Fibroblast of gingiva (primary cell): Measurements from ENCODE around the gene PNPLA1.

Experiments used
- DNase-seq: peaks from one replicate; pipeline ENCODE4 v3.0.0-alpha.2; 2011; ENCODE audit warnings: low read depth

Gene PNPLA1

DNA sequence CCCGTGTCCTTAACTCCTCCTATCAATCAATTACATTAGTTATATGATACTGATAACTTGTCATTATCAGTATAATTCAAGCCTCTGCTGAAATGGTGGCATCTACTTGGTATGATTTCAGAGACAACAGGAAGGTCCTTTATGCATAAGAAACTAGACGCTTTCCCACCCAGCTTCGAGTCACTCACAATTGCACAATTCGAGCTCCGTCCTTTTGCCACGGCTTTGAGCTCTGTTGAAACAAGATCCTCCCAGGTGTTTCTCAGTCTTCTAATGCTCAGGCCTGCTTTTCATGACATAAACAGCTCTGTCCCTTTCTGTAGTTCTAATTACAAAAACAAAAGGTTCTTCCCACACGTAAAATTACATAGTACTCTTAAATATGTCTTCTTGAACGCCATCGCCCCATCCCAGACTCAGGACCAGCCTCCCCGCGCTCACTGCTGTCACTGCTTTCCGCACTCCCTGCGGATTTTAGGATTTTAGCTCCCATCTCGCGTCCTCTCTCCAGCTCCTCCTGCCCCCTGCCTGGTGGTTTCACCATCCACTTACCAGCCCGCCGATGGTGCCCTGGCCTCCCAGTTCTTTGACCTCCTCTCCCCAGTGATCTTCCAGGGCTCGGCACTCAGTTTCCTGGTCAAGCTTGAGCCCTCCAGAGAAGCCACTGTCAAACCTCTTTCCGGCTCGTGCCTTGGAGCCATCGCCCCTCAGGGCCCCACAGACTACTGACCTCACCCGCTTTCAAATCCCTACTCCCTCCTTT lies 23.2 kb upstream of the PNPLA1 start:
- no peak for DNase-seq

DNA sequence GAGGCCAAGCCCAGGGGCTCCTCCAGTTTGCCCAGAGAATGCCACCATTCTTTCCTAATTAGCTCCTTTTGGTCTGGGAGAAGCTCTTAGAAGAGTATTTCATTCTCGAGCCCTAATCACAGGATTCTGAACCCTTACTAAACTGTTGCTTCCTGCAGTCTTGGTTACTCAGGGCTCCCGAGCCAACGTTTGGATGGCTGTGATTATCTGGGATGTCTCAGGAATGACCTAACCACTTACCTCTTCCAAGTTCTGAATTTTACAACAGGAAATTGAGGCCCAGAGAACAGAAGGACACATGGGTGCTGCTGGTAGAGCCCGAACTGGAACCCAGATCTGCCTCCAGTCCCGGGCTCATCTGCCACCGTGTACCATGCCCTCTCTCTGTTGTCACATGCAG lies 22.2 kb upstream of the PNPLA1 start:
- DNase-seq = no peak

DNA sequence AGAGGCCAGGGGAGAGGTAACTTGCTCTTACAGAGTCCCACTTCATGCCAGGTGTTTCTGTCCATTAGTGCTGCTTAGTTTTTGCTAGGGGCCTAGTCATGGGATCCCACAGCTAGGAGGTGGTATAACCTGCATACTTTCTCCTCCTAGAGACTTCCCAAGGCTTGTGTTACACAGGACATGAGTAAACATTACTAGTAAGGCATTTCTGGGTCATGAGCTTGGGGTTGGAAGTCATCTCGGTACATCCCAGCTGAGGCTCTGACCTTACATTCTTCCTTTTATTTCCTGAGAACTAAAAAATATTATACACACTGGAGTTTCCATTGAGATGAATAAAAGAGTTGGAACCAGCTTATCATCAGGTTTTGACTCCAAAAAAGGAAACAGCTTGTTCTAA lies 20.9 kb upstream of the PNPLA1 start:
- peak; percentile 18 for DNase-seq

DNA sequence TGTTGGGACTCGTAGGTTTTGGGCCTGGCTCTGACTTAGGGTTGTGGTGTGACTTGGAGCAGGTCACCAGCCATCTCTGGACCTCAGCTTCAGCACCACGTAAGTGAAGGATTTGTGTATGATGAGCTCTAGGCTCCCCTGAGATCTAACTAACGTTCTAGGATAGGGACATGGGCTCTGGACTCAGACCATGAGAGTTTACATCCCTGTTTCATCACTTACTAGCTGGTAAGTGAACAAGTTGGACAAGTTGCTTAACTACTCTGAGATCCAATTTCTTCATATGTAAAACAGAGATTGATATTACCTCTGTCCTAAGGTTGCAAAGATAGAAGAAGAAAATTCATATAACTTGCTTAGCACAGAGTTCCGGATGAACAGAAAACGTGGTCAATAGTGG lies 20.3 kb upstream of the PNPLA1 start:
- DNase-seq = no peak

DNA sequence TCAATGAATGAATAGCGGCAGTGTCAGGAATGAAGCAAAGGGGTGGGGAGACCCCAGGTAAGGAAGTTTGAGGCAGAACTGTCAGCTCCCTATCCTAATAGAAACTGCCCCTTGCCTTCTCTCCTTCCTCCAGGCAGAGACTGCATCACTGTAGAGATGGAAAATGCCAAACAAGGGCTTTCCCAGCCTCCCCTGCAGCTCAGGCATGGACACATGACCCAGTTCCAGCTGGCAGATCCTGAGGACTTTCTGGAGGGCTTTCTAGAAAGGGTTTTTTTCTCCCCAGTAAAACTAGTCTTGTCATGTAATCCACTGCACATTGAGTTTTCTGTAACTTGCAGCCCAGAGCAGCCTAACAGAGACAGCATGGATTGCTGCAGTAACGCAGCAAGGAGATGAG lies 17.9 kb upstream of the PNPLA1 start:
- no peak for DNase-seq

DNA sequence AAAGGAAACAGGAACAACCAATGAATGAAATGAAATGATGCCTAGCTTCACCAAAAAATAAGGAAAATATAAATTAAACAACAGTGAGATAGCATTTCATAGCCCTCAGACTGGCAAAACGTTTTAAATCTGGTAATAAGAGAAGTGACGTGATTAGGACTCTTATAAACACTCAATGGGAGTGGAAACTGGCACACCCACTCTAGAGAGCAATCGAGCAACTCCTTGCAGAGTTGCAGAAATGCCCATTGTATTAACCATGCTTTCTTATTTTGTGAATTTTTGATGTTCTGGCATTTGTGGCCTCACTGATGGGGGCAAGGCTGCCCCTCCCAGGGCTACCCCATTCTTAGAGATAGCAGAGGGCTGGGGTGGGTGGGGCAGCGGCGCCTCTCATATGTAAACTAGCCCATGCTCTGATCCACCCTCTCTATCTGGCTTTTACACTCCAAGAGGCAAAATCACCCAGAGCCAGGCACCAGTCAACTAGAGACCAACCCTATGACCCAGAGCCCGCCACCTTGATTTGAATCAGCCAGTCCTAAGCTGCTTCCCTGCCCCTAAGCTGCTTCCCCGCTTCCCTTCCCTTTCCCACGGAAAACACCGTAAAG lies 6.4 kb upstream of the PNPLA1 start:
- no peak for DNase-seq

DNA sequence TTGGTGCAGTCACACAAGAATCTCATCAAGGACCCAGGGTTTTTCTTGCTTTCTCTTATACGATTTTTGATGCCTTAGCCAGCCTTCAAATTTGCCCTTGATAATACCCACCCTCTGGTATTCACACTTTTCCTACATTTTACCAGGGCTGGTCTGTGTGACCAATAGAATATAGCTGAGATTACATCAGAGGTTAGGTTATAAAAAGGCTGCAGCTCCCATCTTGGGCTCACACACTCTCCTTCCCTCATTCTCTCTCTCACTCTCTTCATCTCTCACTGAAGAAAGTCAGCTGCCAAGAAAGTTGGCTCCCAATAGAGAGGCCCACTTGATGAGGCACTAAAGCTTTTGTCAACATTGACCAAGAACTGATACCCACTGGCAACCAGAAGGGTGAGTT lies 4.1 kb upstream of the PNPLA1 start:
- DNase-seq = no peak

DNA sequence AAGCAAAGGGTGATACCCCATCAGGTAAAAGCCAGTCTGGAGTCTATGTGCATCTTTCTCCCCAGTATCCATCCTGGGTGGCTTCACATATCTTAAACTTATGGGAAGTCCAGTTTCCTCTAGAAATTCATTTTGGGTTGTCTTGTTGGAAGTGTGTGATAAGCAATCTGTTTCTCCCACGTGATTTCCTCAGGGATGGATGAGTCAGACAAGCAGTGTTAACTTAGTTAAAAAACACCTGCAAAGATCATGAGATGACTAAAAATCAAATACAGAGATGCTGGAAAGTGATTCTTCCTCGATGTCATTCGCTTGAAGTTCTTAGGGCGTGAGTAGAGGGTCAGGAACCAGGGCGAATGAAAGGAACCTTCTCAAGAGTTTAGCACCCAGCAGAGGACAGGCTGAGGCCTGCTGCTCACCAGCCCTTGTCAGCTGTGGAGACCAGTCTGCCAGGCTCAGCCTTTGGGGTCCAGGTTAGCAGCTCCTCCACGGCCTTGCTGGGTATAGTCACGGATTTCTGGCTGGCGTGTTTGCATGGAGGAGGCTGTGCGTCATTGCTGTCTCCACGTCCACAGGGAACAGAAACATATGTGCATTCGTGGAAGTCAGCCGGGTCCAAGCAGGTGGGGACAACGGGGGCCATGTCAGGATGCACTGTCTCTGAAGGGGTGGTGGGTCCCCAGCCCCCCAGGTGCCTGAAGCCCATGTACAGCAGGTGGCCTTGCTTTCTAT lies 2.8 kb upstream of the PNPLA1 start:
- no peak for DNase-seq

DNA sequence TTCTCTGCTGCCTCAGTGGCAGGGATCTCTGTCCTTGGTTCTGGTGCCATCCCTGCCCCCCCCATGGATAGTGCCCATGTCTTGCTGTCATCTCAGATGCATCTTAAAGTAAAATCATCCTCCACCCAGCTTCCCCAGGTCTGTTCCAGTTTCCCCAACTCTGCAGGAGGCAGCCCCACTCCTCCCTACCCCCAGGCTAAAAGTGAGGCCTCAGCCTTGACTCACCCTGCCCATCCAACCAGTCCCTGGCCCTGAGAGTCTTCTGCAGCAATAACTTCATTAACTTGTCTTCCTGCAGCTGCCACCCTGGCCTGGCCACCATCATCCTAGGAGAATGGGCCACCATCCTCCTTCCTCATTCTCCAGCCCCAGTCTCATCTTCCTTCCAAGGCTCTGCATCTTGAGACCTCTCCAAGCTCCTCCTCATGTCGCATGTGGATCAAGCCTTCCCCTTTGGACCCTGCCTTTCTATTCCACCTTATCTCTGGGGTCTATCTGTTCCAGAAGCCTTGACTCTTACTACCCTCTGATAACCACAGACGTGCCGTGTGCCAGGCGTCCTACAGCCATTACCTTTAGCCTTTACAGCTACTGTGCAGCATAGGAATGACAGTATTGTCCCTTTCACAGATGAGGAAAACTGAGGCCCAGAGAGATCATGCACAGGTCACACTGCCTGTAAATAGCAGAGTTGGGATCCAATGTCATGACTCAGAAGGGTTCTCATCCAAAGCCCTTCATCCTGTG lies 2.0 kb upstream of the PNPLA1 start:
- DNase-seq = no peak

DNA sequence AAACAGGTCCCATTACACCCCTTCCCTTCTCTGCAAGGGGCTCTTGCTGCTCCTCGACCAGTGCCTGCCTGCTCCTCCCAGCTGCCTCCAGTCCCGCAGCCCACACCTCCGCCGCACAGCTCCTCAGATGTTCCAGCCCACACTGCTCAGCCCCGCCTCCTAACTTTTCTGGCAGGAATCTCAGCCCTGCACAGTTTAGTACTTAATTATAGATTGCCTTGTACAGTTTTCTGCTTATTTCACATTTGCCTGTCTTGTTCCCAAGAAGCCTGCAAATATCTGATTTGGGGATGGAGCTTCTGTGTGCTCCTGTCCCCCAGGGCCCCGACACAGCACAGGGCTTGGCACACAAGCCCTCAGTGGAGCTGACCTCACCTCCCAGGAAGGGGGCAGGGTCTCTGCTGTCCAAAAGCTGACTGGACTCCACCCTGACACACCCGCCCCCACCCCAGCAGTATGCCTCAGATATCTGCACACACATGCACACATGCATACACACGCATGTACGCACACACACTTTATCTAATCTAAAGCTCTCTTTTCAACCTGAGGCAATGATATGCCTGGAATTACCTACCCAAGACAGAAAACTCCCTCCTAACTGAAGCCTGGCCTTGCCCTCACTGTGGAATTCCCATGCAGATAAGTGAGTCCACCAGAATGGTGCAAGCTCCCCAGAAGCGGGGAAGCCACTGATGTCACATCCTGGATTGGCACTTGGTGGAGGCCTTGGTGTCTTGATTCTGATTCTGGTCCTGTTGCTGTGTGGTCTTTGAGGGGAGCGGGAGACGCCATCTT lies 1.2 kb upstream of the PNPLA1 start:
- DNase-seq = no peak

DNA sequence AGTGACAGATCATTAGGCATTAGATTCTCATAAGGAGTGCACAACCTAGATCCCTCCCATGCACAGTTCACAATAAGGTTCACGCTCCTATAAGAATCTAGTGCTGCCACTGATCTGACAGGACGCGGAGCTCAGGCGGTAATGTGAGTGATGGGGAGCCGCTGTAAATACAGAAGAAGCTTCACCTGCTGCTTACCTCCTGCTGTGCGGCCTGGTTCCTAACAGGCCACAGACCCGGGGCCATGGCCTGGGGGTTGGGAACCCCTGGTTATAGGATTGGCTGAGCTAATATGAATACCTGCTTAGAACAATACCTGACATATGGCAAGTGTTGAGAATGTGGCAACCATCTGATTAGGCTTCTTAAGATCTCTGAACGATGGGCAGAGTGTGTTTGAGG lies 2.4 kb downstream of the PNPLA1 start:
- no peak for DNase-seq

DNA sequence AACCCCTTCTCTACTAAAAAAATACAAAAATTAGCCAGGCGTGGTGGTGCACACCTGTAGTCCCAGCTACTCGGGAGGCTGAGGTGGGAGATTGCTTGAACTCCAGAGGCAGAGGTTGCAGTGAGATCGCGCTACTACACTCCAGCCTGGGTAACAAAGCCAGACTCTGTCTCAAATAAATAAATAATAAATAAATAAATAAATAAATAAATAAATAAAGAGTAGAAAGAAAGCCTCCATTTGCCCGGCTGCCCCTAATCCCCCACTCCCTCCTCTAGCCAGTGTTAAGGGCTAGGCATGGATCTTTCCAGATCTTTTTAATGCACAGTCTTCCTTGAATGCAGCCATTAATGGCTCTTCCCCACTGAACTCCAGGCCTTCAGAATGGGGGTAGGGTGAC lies 3.2 kb downstream of the PNPLA1 start:
- no peak for DNase-seq

DNA sequence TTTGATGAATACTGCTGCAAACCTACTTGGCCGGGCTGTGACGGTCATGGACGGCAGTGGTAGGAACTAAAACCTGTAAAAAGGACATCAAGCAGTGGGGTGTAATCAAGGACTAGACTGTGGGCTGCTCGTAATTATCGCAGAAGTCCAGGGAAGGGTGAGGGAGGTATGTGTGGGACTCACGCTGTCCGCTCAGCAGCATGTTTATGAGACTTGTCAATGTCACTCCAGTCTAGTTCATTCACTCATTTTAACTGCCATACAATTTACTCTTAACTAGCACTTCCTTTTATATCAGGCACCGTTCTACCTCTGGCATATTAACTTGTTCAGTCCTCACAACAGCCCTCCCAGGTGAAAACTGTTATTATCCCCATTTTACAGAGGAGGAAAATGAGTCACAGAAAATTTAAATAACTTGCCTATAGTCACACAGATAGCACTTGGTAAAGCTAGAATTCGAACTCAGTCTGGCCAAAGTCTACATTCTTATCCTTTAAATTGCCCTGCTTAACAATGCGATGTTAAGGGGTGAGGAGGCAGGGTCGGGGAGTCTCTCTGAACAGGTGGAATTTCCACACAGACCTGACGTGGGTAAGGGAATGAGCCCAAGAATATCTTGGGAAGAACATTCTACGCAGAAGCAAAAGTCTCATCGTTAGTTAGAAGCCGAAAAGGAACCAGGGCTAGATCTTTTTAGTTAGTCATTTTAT lies 4.1 kb downstream of the PNPLA1 start:
- no peak for DNase-seq

DNA sequence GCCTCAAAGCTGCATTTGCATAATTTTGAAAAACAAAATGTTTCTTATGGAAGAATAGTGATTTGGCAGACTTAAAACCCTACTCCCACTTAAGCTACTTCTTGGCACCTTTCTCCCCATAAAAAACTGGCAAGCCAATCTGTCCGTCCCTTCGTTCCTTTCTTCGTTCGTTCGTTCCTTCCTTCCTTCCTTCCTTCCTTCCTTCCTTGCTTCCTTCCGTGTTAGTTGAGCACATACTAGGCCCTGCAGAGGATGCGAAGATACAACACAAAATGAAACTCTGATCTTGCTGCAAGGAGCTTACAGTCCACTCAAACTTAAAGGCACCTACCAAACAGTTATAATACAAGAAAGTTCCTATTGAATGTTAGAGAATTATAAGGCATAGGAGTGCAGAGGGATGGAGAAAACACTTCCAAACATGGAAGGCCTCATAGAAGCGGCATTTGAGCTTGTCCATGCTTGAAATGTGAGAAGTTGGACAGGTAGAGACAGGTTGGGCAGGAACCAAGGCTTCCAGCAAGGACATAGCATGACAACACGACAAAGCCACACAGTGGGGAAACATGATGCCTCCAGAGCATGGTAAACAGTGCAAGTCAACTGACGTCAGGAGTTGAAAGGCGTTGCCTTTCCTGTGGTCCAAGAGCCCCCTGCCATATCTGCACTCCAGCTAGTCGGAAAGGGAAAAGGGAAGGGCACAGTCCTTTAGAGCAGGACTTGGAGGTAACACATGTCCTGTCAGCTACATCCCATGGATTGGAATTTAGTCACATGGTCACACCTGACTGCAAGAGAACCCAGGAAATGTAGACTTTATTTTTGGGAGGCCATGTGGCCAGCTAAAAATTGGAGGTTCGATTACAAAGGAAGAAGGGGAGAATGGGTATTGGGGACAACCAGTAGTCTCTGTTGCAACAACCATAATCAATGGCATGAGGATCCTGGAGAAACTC lies 7.0 kb downstream of the PNPLA1 start:
- DNase-seq = no peak

DNA sequence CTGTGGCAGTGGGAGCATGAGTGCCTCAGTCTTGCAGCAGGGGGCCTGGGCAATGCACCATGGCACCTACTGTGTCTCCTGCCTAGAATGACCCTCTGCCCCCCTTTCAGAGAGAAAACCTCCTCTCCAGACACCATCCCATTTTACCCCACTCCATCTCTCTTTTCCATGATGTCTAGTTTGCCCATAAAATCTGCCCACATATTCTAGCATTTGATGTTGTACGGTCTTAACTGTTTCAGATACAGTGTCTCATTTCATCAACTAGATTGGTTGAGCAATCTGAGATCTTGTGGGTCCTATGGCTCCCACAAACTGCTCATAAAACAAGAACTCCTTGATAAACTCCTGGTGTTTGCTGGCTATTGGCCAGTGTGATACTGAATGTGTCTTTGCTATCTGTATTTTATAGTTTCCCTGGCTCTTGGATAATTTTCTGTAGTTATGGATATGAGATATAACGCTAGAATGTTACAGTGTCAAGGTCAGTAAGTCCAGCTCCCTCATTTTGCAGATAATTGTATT lies 8.1 kb downstream of the PNPLA1 start:
- no peak for DNase-seq

DNA sequence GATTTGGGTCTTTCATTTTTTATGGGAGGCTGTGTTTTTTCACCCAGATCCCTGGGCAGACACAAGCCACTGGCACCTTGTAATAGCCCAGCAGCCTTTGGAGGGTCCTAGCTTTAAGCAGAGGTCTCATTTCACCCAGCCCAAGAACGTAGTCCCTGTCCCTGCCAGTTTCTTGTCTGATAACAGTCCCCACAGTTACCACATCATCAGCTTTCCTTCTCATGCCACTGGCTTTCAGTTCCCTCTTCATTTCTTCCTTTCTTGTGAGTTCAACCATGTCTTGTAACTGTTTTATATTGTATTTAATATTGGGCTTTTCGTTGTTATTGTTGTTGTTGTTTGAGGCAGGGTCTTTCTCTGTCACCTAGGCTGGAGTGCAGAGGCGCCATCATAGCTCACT lies 10.6 kb downstream of the PNPLA1 start:
- DNase-seq = no peak

DNA sequence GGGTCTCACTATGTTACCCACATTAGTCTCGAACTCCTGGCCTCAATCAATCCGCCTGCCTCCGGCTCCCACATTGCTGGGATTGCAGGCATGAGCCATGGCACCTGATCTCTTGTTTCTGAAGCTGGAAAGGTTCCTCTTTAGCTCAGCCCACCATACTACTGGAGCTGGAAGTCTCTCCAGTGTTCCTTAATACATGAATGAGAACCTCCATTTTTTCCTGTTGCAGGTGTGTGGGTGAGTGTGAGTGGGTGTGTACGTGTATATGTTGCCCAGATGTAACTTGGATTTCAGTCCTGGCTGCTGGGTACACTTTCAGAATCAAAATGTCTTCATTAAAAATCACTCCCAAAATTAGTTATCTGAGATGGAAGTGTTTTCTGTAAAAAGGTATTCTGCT lies 11.1 kb downstream of the PNPLA1 start:
- DNase-seq = no peak

DNA sequence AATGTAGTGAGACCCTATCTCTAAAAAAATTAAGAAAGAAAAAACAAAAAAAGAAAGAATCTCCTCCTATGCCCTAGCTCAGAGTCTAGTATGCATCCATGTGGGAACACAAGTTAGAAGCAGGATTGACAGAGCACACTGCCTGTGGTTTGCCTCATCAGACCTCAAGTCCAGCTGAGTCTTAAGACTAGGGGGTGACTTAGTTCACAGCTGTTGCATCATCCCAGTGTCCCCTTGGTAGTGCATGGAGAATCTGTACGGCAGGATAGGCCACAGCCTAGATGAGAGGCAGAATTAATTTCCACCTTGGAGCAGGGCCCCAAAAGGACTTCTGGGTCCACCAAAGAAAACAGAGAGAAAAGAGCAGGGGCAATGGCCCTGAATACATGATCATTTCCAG lies 13.7 kb downstream of the PNPLA1 start:
- DNase-seq = no peak

DNA sequence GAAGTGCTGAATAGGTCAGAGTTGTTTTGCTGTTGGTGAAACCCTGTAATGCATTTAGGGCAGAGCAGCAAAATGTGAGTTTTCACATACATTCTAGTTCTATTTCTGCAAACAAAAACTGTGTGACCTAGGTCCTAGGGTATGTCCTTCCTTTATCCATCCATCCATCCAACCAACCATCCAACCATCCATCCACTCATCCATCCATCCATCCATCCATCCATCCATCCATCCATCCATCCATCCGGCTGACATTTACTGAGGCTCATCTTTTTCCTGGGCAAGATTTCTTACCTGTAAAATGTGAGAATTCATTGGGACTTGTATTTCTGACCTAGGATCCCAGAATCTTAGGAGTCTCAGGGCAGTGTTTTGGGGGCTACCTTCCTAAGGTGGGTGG lies 14.5 kb downstream of the PNPLA1 start:
- DNase-seq = no peak

DNA sequence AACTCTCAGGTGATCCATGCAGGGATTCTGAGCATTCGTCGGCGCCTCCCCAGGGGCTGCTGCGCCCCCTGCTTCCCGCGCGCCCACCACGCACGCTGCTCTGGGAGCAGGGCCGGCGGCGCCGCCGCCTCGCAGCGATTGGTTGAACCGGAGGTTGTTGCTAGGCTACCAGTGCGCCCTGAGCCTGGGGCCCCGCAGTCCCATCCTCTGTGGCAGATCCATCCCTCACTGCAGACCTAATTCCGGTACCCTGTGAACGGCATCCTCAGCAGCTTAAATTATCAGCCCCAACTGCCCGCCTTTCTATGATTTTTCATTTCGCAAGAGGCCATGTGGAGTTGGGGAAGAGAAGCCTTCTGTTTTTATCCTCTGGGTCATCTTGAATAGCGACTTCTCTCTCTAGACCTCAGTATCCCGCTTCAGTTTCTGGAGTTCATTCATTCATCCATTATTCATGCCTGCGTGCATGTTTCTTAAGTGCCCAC lies 15.4 kb downstream of the PNPLA1 start:
- DNase-seq = no peak
